ENCODE results near the gene RCAN3.
"Not testable (repeated sequence)": the region's sequence is repeated elsewhere in the genome, so short reads cannot be mapped to it uniquely, and the experiment has no call there.

DNA sequence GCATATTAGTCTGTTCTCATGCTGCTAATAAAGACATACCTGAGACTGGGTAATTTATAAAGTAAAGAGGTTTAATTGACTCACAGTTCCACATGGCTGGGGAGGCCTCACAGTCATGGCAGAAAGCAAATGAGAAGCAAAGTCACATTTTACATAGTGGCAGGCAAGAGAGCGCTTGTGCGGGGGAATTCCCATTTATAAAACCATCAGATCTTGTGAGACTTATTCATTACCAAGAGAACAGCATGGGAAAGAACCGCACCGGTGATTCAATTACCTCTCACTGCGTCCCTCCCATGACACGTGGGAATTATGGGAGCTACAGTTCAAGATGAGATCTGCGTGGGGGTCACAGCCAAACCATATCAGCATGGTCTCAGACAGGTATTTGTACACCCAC lies 14.5 kb upstream of the RCAN3 start:
- TF ChIP-seq EZH2 (IDR thresholded peaks at IDR 0.05; ENCODE audit: borderline replicate concordance) = not testable (repeated sequence)
- TF ChIP-seq, protein P1, sequence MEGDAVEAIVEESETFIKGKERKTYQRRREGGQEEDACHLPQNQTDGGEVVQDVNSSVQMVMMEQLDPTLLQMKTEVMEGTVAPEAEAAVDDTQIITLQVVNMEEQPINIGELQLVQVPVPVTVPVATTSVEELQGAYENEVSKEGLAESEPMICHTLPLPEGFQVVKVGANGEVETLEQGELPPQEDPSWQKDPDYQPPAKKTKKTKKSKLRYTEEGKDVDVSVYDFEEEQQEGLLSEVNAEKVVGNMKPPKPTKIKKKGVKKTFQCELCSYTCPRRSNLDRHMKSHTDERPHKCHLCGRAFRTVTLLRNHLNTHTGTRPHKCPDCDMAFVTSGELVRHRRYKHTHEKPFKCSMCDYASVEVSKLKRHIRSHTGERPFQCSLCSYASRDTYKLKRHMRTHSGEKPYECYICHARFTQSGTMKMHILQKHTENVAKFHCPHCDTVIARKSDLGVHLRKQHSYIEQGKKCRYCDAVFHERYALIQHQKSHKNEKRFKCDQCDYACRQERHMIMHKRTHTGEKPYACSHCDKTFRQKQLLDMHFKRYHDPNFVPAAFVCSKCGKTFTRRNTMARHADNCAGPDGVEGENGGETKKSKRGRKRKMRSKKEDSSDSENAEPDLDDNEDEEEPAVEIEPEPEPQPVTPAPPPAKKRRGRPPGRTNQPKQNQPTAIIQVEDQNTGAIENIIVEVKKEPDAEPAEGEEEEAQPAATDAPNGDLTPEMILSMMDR (IDR thresholded peaks at IDR 0.05; ENCODE audit: poor library complexity) = not testable (repeated sequence)
